Measurements from ENCODE around the gene HABP4. TPM values are rescaled to one million over a fixed set of nuclear protein-coding genes. Genes with fewer than 3 reads are reported as not detected.

HABP4 gene
- total RNA-seq, 3 donors from 2014 or later, result 2.5 to 14.1 (median 3.8) TPM

GRCh38 chr9:96491880-96492525, 42.0 kb downstream of the HABP4 start:
- H3K9me3 ChIP-seq, result no peaks in the 10 kb centered on the region
- DNase-seq, result no peak
- TF ChIP-seq CTCF (IDR thresholded peaks at IDR 0.05), result no peak
- no peak overlapping the region for H3K4me3 ChIP-seq
- no peak for ATAC-seq
- H3K4me1 ChIP-seq (ENCODE audit: low read depth), result no peaks in the 10 kb centered on the region
- intact Hi-C loops (cut with DNase I, micrococcal nuclease), result no loop called here
- no peaks in the 10 kb centered on the region for H3K36me3 ChIP-seq (ENCODE audit: low read depth)

- ATAC-seq (no peak), DNase-seq (no peak)
- Histone ChIP-seq H3K4me3 (no peak overlapping the region), H3K36me3 (ENCODE audit: low read depth) (no peaks in the 10 kb centered on the region), H3K9me3 (no peaks in the 10 kb centered on the region), H3K4me1 (ENCODE audit: low read depth) (no peaks in the 10 kb centered on the region)
- no peak for TF ChIP-seq CTCF (IDR thresholded peaks at IDR 0.05)
- intact Hi-C loops (cut with DNase I, micrococcal nuclease), result no loop called here
Measured at GRCh38 chr9:96492993-96493531, 43.1 kb downstream of the HABP4 start.

GRCh38 chr9:96493757-96494156, 43.8 kb downstream of the HABP4 start:
- TF ChIP-seq CTCF (IDR thresholded peaks at IDR 0.05), result no peak
- Histone ChIP-seq H3K9me3 (no peaks in the 10 kb centered on the region), H3K36me3 (ENCODE audit: low read depth) (no peaks in the 10 kb centered on the region), H3K4me3 (no peak overlapping the region), H3K4me1 (ENCODE audit: low read depth) (no peaks in the 10 kb centered on the region)
- intact Hi-C loops (cut with DNase I, micrococcal nuclease), result no loop called here
- no peak for ATAC-seq
- DNase-seq, result no peak

DNA sequence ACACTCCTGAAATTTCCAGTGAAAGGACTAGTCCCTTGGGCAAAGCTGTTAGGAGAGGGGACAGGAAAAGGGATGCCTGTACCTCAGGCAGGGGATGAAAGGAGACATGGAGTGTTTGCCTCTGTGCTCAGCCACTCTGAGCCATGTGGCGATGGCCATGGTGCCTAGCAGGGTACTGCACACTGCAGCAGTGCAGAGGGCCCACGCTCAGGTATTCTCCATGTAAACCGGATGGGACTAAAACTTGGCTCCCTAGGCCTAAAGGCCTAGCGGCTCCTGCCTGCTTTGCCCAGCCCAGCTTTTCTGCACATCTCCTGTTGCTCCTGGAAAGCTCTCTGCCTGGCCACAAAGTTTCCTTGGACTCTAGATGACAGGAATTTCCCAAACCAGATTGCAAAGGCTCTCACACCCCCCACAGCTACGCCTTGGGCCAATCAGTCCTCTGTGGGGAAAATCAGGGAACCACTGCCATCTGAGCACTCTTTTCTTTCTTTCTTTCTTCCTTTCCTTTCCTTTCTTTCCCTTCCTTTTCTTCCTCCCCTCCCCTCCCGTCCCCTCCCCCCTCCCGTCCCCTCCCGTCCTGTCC, 44.3 kb downstream of the HABP4 start:
- Histone ChIP-seq H3K36me3 (ENCODE audit: low read depth) (no peaks in the 10 kb centered on the region), H3K9me3 (no peaks in the 10 kb centered on the region), H3K4me1 (ENCODE audit: low read depth) (no peaks in the 10 kb centered on the region), H3K4me3 (no peak overlapping the region)
- no peak for ATAC-seq
- DNase-seq, result no peak
- TF ChIP-seq CTCF (IDR thresholded peaks at IDR 0.05), result no peak
- intact Hi-C loops (cut with DNase I, micrococcal nuclease), result no loop called here

- intact Hi-C loops (cut with DNase I, micrococcal nuclease), result no loop called here
- Histone ChIP-seq H3K9me3 (no peaks in the 10 kb centered on the region), H3K4me3 (no peak overlapping the region), H3K36me3 (ENCODE audit: low read depth) (no peaks in the 10 kb centered on the region), H3K4me1 (ENCODE audit: low read depth) (no peaks in the 10 kb centered on the region)
- TF ChIP-seq CTCF (IDR thresholded peaks at IDR 0.05), result no peak
- ATAC-seq (no peak), DNase-seq (no peak)
Measured at GRCh38 chr9:96495341-96495740, 45.4 kb downstream of the HABP4 start.

Data from mucosa of descending colon (tissue), 3 donors.